Measurements from ENCODE around the gene HP1BP3. TPM values are rescaled to one million over a fixed set of nuclear protein-coding genes. Genes with fewer than 3 reads are reported as not detected.

Gene HP1BP3
- total RNA-seq, 4 donors from 2014 or later: 153 to 294 (median 168) TPM

GRCh38 chr1:20727746-20728316 lies 59.3 kb downstream of the HP1BP3 start:
- Histone ChIP-seq H3K4me1 (peaks cover 23% of the 10 kb centered on the region), H3K27ac (no peak overlapping the region), H3K36me3 (no peaks in the 10 kb centered on the region), H3K27me3 (peaks cover 37% of the 10 kb centered on the region), H3K4me3 (no peak overlapping the region), H3K9me3 (no peaks in the 10 kb centered on the region)
- TF ChIP-seq POLR2A (IDR thresholded peaks at IDR 0.05): no peak
- no peak for TF ChIP-seq CTCF (IDR thresholded peaks at IDR 0.05)
- no peak for TF ChIP-seq EP300 (IDR thresholded peaks at IDR 0.05)
- no peak for TF ChIP-seq POLR2AphosphoS5 (IDR thresholded peaks at IDR 0.05)
- WGBS: 57% methylated on average over 5 of the region's 13 CpGs
- no peak for DNase-seq (ENCODE audit: low spot score in 2 of 2)

- TF ChIP-seq CTCF (IDR thresholded peaks at IDR 0.05) (no peak), POLR2AphosphoS5 (IDR thresholded peaks at IDR 0.05) (no peak), POLR2A (IDR thresholded peaks at IDR 0.05) (no peak), EP300 (IDR thresholded peaks at IDR 0.05) (no peak)
- no peak overlapping the region for H3K27ac ChIP-seq
- no peak overlapping the region for H3K4me3 ChIP-seq
- peaks cover 35% of the 10 kb centered on the region for H3K27me3 ChIP-seq
- 100% methylated on average over 2 of the region's 17 CpGs for WGBS
- no peak for DNase-seq (ENCODE audit: low spot score in 2 of 2)
- H3K9me3 ChIP-seq: no peaks in the 10 kb centered on the region
- H3K36me3 ChIP-seq: no peaks in the 10 kb centered on the region
- peaks cover 16% of the 10 kb centered on the region for H3K4me1 ChIP-seq
Observed at GRCh38 chr1:20726932-20727745, 60.0 kb downstream of the HP1BP3 start.

- TF ChIP-seq POLR2AphosphoS5 (IDR thresholded peaks at IDR 0.05) (no peak), EP300 (IDR thresholded peaks at IDR 0.05) (no peak)
- Histone ChIP-seq H3K27ac (no peak overlapping the region), H3K36me3 (no peaks in the 10 kb centered on the region), H3K4me3 (no peak overlapping the region), H3K4me1 (peaks cover 8% of the 10 kb centered on the region), H3K9me3 (no peaks in the 10 kb centered on the region), H3K27me3 (peaks cover 26% of the 10 kb centered on the region)
- DNase-seq (ENCODE audit: low spot score in 2 of 2): no peak
- WGBS: 79% methylated on average over 9 of the region's 25 CpGs
Observed at GRCh38 chr1:20726118-20726911, 60.8 kb downstream of the HP1BP3 start.

GRCh38 chr1:20725189-20726117 lies 61.7 kb downstream of the HP1BP3 start:
- Histone ChIP-seq H3K27me3 (peaks cover 18% of the 10 kb centered on the region), H3K4me1 (peaks cover 6% of the 10 kb centered on the region), H3K9me3 (no peaks in the 10 kb centered on the region), H3K4me3 (no peak overlapping the region), H3K27ac (no peak overlapping the region), H3K36me3 (no peaks in the 10 kb centered on the region)
- no peak for DNase-seq (ENCODE audit: low spot score in 2 of 2)
- WGBS: 71% methylated on average over 13 of the region's 29 CpGs
- TF ChIP-seq POLR2A (IDR thresholded peaks at IDR 0.05) (no peak), POLR2AphosphoS5 (IDR thresholded peaks at IDR 0.05) (no peak), EP300 (IDR thresholded peaks at IDR 0.05) (no peak), CTCF (IDR thresholded peaks at IDR 0.05) (no peak)

Measured in suprapubic skin (tissue), 4 donors.